A673 (cell line): ENCODE measurements around the gene TMEM91. TPM values are rescaled to one million over a fixed set of nuclear protein-coding genes. Genes with fewer than 3 reads are reported as not detected.
"Not testable (repeated sequence)": the region's sequence is repeated elsewhere in the genome, so short reads cannot be mapped to it uniquely, and the experiment has no call there.

Experiments used
- BruUV-seq: library from RNA; stranded (reverse); fragments of 400-500 nt; replicated peaks from 2 replicates; lab custom pipeline; 2021; lab: Mats Ljungman, UMichigan
- CTCF ChIA-PET: fragments of 300-600 bp; sonication (Branson Sonifier 250); formaldehyde crosslinking; loops from one replicate; lab custom pipeline; 2022; ENCODE audit warnings: antibody characterized with exemption; lab: Charles Lee
- POLR2A ChIA-PET: fragments of 300-600 bp; sonication (Branson Sonifier 250); formaldehyde crosslinking; loops from one replicate; lab custom pipeline; 2022; ENCODE audit warnings: antibody characterized with exemption; ENCODE audit not compliant: low non-redundant PET; lab: Charles Lee
- DNase-seq: peaks from one replicate; pipeline ENCODE4 v3.0.0-alpha.2; 2015; ENCODE audit warnings: low spot score
- H3K27ac ChIP-seq: fragments of 200-600 bp; sonication (generic); 2 replicates; pipeline ENCODE4 v1.5.1; 2016; ENCODE audit warnings: mixed run types, low read depth, mild to moderate bottlenecking, mixed read lengths, antibody characterized with exemption, low read length; ENCODE audit not compliant: poor library complexity, severe bottlenecking
- H3K27me3 ChIP-seq: fragments of 200-600 bp; sonication (generic); replicated peaks from 2 replicates; pipeline ENCODE4 v1.6.1; 2017; ENCODE audit warnings: mixed run types, low read depth, mild to moderate bottlenecking, mixed read lengths, antibody characterized with exemption, low read length; ENCODE audit not compliant: insufficient read depth, poor library complexity
- H3K36me3 ChIP-seq: fragments of 200-600 bp; sonication (generic); 2 replicates; pipeline ENCODE4 v1.6.1; 2016; ENCODE audit warnings: mixed run types, mild to moderate bottlenecking, mixed read lengths, antibody characterized with exemption, low read length; ENCODE audit not compliant: insufficient read depth, poor library complexity, severe bottlenecking
- H3K4me1 ChIP-seq: fragments of 200-600 bp; sonication (generic); 2 replicates; pipeline ENCODE4 v1.6.1; 2017; ENCODE audit warnings: mixed run types, mild to moderate bottlenecking, mixed read lengths, antibody characterized with exemption, low read length; ENCODE audit not compliant: insufficient read depth, poor library complexity, severe bottlenecking
- H3K4me3 ChIP-seq: fragments of 200-600 bp; sonication (generic); 2 replicates; pipeline ENCODE4 v1.5.1; 2016; ENCODE audit warnings: low read depth, mixed run types, mild to moderate bottlenecking, mixed read lengths, low read length; ENCODE audit not compliant: poor library complexity, severe bottlenecking
- H3K9me3 ChIP-seq: fragments of 200-600 bp; sonication (generic); 2 replicates; pipeline ENCODE4 v1.6.1; 2016; ENCODE audit warnings: mixed run types, low read depth, mild to moderate bottlenecking, mixed read lengths, antibody characterized with exemption, low read length; ENCODE audit not compliant: poor library complexity, severe bottlenecking
- EZH2 ChIP-seq: fragments of 200-600 bp; sonication (generic); IDR thresholded peaks from 2 replicates; pipeline ENCODE4 v1.6.1; 2017; ENCODE audit warnings: borderline replicate concordance, low read depth, mild to moderate bottlenecking, mixed read lengths, antibody characterized with exemption, low read length; ENCODE audit not compliant: poor library complexity, severe bottlenecking
- intact Hi-C: fragments of 100-400 bp; cut with micrococcal nuclease; formaldehyde crosslinking; loops from one replicate; pipeline ENCODE4 v1.10.0; 2022; ENCODE audit not compliant: unreplicated experiment
- total RNA-seq: library from RNA; stranded (reverse); gene quantifications from 2 replicates; pipeline ENCODE4 v1.2.3, GENCODE V29; 2021
- TF ChIP-seq, protein P1 (sequence below): fragments of 300-800, 200-600 bp; sonication (generic); conservative IDR thresholded peaks from 2 replicates; pipeline ENCODE4 v1.5.1; 2017; ENCODE audit warnings: low read depth, mild to moderate bottlenecking, antibody characterized with exemption, low read length, moderate library complexity, mixed read lengths

TMEM91 gene
- total RNA-seq, 1 experiment from 2014 or later = 4.9 TPM

DNA sequence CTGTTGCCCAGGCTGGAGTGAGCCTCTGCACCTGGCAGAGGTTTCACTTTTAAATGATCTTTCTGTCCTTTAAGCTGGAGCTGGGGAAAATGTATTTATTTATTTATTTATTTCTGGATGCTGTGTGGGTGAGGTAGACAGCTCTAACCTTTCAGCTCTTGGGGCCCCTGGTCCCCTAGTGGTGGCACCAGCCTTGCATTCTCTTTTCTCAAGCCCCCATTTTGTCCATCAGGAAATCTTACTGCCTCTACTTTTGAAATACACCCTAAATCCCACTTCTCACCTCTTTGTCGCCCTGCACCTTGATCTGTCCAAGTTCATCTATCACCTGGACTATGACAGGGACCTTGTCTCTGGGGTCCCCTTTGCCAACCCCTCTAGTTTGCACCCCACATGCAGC is 10.2 kb upstream of the TMEM91 start:
- no peak for DNase-seq
- BruUV-seq = no TSS peak
- TF ChIP-seq, protein P1, sequence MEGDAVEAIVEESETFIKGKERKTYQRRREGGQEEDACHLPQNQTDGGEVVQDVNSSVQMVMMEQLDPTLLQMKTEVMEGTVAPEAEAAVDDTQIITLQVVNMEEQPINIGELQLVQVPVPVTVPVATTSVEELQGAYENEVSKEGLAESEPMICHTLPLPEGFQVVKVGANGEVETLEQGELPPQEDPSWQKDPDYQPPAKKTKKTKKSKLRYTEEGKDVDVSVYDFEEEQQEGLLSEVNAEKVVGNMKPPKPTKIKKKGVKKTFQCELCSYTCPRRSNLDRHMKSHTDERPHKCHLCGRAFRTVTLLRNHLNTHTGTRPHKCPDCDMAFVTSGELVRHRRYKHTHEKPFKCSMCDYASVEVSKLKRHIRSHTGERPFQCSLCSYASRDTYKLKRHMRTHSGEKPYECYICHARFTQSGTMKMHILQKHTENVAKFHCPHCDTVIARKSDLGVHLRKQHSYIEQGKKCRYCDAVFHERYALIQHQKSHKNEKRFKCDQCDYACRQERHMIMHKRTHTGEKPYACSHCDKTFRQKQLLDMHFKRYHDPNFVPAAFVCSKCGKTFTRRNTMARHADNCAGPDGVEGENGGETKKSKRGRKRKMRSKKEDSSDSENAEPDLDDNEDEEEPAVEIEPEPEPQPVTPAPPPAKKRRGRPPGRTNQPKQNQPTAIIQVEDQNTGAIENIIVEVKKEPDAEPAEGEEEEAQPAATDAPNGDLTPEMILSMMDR = peak; percentile 31; the same call in 1 of the 2 replicates
- TF ChIP-seq EZH2 = no peak
- H3K9me3 ChIP-seq = no peaks in the 10 kb centered on the region
- H3K36me3 ChIP-seq = no peaks in the 10 kb centered on the region
- CTCF ChIA-PET = no interaction called here
- H3K27ac ChIP-seq = no peak overlapping the region
- H3K4me3 ChIP-seq = no peak overlapping the region
- intact Hi-C loops = no loop called here
- H3K27me3 ChIP-seq = no peaks in the 10 kb centered on the region
- H3K4me1 ChIP-seq = peaks cover 6% of the 10 kb centered on the region
- POLR2A ChIA-PET = no interaction called here

DNA sequence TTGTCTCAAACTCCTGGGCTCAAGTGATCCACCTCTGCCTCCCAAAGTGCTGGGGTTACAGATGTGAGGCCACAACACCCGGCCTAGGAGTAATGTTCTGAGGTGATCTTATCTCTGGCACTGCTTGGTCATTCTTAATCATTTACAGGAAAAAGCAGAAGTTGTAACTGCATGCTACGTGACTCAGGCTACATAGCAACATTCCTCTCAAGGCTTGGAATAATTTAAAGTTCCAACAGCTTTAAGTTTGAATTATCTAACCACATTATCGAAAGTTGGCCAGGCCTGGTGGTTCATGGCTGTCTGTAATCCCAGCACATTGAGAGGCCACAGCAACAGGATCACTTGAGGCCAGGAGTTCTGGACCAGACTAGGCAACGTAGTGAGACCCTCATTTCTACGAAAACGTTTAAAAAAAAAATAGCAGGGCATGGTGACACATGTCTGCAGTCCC is 8.5 kb upstream of the TMEM91 start:
- no peak for DNase-seq
- POLR2A ChIA-PET = no interaction called here

DNA sequence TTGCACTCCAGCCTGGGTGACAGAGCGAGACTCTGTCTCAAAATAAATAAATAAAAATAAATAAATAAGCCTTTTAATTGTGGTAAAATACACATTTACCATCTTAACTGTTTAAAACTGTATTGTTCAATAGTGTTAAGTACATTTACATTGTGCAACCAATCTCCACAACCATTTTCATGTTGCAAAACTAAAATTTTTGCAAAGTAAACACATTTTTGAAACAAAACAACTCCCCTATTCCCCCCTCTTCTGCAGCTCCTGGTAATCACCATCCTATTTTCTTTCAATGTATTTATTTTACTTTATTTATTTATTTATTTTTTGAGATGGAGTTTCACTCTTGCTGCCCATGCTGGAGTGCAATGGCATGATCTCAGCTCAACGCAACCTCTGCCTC is 6.6 kb upstream of the TMEM91 start:
- TF ChIP-seq EZH2 = no peak
- TF ChIP-seq, protein P1 = no peak
- Histone ChIP-seq H3K9me3 (no peaks in the 10 kb centered on the region), H3K27ac (no peak overlapping the region), H3K27me3 (no peaks in the 10 kb centered on the region), H3K4me3 (no peak overlapping the region), H3K4me1 (peaks cover 10% of the 10 kb centered on the region), H3K36me3 (no peaks in the 10 kb centered on the region)
- intact Hi-C loops = no loop called here
- CTCF ChIA-PET = interaction anchor here (0.7 kb wide), 1 partner anchor 395 kb away, joined by 7 read pairs; no protein-coding TSS in a partner anchor
- no peak for DNase-seq
- BruUV-seq = no TSS peak
- POLR2A ChIA-PET = no interaction called here

More for the DNA sequence above, 8.5 kb upstream of the TMEM91 start:
- BruUV-seq = no TSS peak
- H3K4me1 ChIP-seq = peaks cover 6% of the 10 kb centered on the region
- no peak overlapping the region for H3K4me3 ChIP-seq
- TF ChIP-seq EZH2 = no peak
- TF ChIP-seq, protein P1 = no peak
- H3K27me3 ChIP-seq = no peaks in the 10 kb centered on the region
- CTCF ChIA-PET = no interaction called here
- no peaks in the 10 kb centered on the region for H3K9me3 ChIP-seq
- intact Hi-C loops = no loop called here
- no peaks in the 10 kb centered on the region for H3K36me3 ChIP-seq
- no peak overlapping the region for H3K27ac ChIP-seq

DNA sequence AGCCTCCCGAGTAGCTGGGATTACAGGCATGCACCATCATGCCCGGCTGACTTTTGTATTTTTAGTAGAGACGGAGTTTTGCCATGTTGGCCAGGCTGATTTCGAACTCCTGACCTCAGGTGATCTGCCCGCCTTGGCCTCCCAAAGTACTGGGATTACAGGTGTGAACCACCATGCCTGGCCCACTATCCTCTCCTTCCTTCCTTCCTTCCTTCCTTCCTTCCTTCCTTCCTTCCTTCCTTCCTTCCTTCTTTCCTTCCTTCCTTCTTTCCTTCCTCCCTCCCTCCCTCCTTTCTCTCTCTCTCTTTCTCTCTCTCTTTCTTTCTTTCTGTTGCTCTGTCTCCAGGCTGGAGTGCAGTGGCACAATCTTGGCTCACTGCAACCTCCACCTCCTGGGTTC is 5.2 kb upstream of the TMEM91 start:
- POLR2A ChIA-PET, BruUV-seq, CTCF ChIA-PET: not testable (repeated sequence)

More for the DNA sequence above, 5.2 kb upstream of the TMEM91 start:
- H3K9me3 ChIP-seq, H3K27ac ChIP-seq, H3K4me3 ChIP-seq, H3K27me3 ChIP-seq, H3K36me3 ChIP-seq, DNase-seq, intact Hi-C loops: not testable (repeated sequence)
- H3K4me1 ChIP-seq = peaks cover 10% of the 10 kb centered on the region
